Pancreas (tissue), 10 donors: ENCODE results near the gene C1QTNF8. TPM values are rescaled to one million over a fixed set of nuclear protein-coding genes. Genes with fewer than 3 reads are reported as not detected.
"Not testable (repeated sequence)": the region's sequence is repeated elsewhere in the genome, so short reads cannot be mapped to it uniquely, and the experiment has no call there.

Experiments used
- ATAC-seq, 4 donors: fragments of 200-7000 bp; cut with Tn5 transposase; one replicate each; pipeline versions ENCODE4 v1.8.0 to v1.9.1; 2020; ENCODE audit warnings: mild to moderate bottlenecking in 4 of 4, moderate library complexity in 4 of 4
- DNase-seq, 6 donors: peaks; one replicate each; pipeline ENCODE4 v3.0.0-alpha.2; 2020
- FAIRE-seq: peaks from 2 replicates; lab custom pipeline; 2012; peaks lifted over from hg19 to GRCh38; lab: Jason Lieb, UNC
- H3K27ac ChIP-seq, 4 donors: fragments of 200-600 bp; sonication (generic); 1 replicate in 3 of 4; 2 replicates in 1 of 4; pipeline versions ENCODE4 v1.5.0 to v1.8.0; 2020
- H3K27me3 ChIP-seq, 4 donors: fragments of 200-600 bp; one replicate each; pipeline ENCODE4 v1.8.0; 2021
- H3K36me3 ChIP-seq, 3 donors: fragments of 200-600 bp; sonication (generic) in 1 of 3; one replicate each; pipeline versions ENCODE4 v1.5.0 to v1.8.0; 2020 to 2021
- H3K4me1 ChIP-seq, 3 donors: fragments of 200-600 bp; one replicate each; pipeline ENCODE4 v1.8.0; 2021
- H3K4me3 ChIP-seq, 4 donors: fragments of 200-600 bp; sonication (generic) in 2 of 4; one replicate each; pipeline versions ENCODE4 v1.5.0 to v1.8.0; 2020 to 2021
- H3K9me3 ChIP-seq, 4 donors: fragments of 200-600 bp; one replicate each; pipeline ENCODE4 v1.8.0; 2021
- WGBS, 2 donors: extraction: QIAGEN DNeasy Blood & Tissue Kit; methylation state at CpG; one replicate each; pipeline ENCODE4 v1.1.7; 2013; 5-methylcytosine and 5-hydroxymethylcytosine counted together
- intact Hi-C, 3 donors: fragments of 100-400 bp; cut with DNase I; formaldehyde crosslinking; loops; one replicate each; pipeline versions ENCODE4 v1.11.1 to v1.14.2; 2022
- polyA plus RNA-seq, 2 donors: library from polyadenylated mRNA; stranded (reverse); fragments of 200-250 nt; gene quantifications; one replicate each; pipeline ENCODE4 v1.2.3, GENCODE V29; 2013
- total RNA-seq, 6 donors: library from RNA; stranded (reverse); fragmentation: NEBNext Ultra II Directional in 4 of 6; extraction: Animal tissue kit (Norgen Biotek cat#: 25700) in 4 of 6; gene quantifications; one replicate each; pipeline versions ENCODE4 v1.2.1 to v1.2.4, GENCODE V29; 2021 to 2023
- TF ChIP-seq, protein P1 (sequence below), 4 donors: fragments of 200-600 bp; sonication (generic) in 3 of 4; IDR thresholded peaks; one replicate each; pipeline versions ENCODE4 v1.5.0 to v1.8.0; 2021; ENCODE audit warnings: antibody characterized with exemption in 4 of 4
- donor health status: healthy with polysubstance abuse.
- donor health status: DM: no; HTN: no; CAD: no; lungs with moderate emphysema.
- donor health status: DM: no; HTN: no; CAD: no.
- donor health status: control.
- donor health status: control.
- donor health status: Bipolar disorder and iron deficiency.
- donor health status: DM: yes; HTN: yes; CAD: no.
- donor health status: DM: no; HTN: no; CAD: no.
- donor health status: DM: no; HTN: no; CAD: no.
- donor health status: DM: yes; HTN: yes; CAD: no.

C1QTNF8 gene
- total and polyA plus RNA-seq, 8 donors: 0.23 TPM; not detected in 7

DNA sequence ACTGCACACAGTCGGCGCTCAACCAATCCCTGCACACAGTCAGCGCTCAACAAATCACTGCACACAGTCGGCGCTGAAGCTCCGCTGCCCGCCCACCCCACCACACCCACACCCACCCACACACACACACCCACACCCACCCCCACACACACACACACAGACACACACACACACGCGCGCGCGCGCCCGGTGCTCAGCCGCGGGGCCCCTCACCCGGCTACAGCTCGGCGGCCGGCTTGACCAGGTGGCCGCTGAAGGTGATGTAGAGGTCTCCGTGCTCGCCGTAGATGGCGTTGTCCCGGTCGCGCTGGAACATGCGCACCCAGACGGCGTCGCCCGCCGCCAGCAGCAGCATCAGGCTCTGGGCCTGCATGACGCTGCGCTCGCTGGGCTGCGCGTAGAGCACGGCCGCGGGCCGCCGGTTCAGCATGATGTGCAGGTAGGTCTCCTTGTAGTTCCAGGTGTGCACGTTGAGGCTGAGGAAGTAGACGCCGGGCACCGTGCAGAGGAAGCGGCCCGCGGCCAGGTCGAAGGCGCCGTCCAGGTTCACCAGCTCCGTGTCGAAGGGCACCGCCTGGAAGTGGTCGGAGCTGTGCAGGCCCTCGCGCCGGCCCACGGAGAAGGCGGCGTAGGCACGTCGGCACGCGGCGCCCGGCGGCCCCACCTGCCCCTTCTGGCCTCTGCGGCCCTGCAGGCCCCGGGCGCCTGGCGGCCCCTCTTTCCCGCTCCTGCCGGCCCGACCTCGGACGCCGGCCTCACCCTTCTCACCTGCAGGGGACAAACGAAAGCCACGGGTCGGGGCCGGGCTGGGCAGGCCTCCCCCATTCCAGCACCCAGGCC lies 2.5 kb downstream of the C1QTNF8 start:
- DNase-seq (no peak), FAIRE-seq (no peak)

DNA sequence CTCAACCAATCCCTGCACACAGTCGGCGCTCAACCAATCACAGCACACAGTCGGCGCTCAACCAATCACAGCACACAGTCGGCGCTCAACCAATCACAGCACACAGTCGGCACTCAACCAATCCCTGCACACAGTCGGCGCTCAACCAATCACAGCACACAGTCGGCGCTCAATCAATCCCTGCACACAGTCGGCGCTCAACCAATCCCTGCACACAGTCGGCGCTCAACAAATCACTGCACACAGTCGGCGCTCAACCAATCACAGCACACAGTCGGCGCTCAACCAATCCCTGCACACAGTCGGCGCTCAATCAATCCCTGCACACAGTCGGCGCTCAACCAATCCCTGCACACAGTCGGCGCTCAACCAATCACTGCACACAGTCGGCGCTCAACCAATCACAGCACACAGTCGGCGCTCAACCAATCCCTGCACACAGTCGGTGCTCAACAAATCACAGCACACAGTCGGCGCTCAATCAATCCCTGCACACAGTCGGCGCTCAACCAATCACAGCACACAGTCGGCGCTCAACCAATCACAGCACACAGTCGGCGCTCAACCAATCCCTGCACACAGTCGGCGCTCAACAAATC lies 3.3 kb downstream of the C1QTNF8 start:
- FAIRE-seq, ATAC-seq, H3K4me3 ChIP-seq, H3K36me3 ChIP-seq, H3K4me1 ChIP-seq, intact Hi-C loops, DNase-seq, H3K27ac ChIP-seq, H3K9me3 ChIP-seq: not testable (repeated sequence)
- peaks cover 0 to 22% (median under 1%) of the 10 kb centered on the region in 4 donors for H3K27me3 ChIP-seq
- WGBS, 2 donors: 92 to 97% methylated on average over 27 to 30 of the region's 40 CpGs

More for the DNA sequence above, 2.5 kb downstream of the C1QTNF8 start:
- no peaks in the 10 kb centered on the region for H3K9me3 ChIP-seq
- H3K4me3 ChIP-seq: no peak overlapping the region
- H3K27me3 ChIP-seq: peaks cover 0 to 17% (median 0%) of the 10 kb centered on the region in 4 donors
- no peak overlapping the region for H3K27ac ChIP-seq
- 36 to 39% methylated on average over 85 of the region's 85 CpGs for WGBS, 2 donors
- no peaks in the 10 kb centered on the region for H3K36me3 ChIP-seq
- intact Hi-C loops: no loop called here
- TF ChIP-seq, protein P1, sequence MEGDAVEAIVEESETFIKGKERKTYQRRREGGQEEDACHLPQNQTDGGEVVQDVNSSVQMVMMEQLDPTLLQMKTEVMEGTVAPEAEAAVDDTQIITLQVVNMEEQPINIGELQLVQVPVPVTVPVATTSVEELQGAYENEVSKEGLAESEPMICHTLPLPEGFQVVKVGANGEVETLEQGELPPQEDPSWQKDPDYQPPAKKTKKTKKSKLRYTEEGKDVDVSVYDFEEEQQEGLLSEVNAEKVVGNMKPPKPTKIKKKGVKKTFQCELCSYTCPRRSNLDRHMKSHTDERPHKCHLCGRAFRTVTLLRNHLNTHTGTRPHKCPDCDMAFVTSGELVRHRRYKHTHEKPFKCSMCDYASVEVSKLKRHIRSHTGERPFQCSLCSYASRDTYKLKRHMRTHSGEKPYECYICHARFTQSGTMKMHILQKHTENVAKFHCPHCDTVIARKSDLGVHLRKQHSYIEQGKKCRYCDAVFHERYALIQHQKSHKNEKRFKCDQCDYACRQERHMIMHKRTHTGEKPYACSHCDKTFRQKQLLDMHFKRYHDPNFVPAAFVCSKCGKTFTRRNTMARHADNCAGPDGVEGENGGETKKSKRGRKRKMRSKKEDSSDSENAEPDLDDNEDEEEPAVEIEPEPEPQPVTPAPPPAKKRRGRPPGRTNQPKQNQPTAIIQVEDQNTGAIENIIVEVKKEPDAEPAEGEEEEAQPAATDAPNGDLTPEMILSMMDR (IDR thresholded peaks at IDR 0.05): no peak
- peaks cover 0 to 4% (median 3%) of the 10 kb centered on the region in 3 donors for H3K4me1 ChIP-seq
- ATAC-seq: no peak

DNA sequence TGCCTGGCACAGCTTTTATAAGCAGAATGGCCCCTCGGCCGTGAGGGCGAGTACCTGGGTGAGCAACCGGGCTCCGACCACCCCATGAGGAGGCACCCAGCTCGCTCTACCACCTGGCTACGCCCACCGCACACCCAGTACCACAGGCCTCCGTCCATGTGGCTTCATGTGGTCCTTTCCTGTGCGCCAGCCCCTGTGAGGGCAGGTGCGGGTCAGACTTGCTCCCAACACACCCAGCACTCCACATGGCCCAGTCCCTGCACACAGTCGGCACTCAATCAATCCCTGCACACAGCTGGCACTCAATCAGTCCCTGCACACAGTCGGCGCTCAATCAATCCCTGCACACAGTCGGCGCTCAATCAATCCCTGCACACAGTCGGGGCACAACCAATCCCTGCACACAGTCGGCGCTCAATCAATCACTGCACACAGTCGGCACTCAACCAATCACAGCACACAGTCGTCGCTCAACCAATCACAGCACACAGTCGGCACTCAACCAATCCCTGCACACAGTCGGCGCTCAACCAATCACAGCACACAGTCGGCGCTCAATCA lies 4.0 kb downstream of the C1QTNF8 start:
- Histone ChIP-seq H3K4me3 (no peak overlapping the region), H3K27ac (no peak overlapping the region), H3K9me3 (no peaks in the 10 kb centered on the region), H3K36me3 (no peaks in the 10 kb centered on the region), H3K27me3 (peaks cover 0 to 29% (median 4%) of the 10 kb centered on the region in 4 donors), H3K4me1 (peaks cover 0 to 4% (median 3%) of the 10 kb centered on the region in 3 donors)
- no peak for ATAC-seq
- no peak for DNase-seq
- TF ChIP-seq, protein P1 (IDR thresholded peaks at IDR 0.05): no peak
- no peak for FAIRE-seq
- intact Hi-C loops: no loop called here
- 89 to 94% methylated on average over 27 of the region's 27 CpGs for WGBS, 2 donors

DNA sequence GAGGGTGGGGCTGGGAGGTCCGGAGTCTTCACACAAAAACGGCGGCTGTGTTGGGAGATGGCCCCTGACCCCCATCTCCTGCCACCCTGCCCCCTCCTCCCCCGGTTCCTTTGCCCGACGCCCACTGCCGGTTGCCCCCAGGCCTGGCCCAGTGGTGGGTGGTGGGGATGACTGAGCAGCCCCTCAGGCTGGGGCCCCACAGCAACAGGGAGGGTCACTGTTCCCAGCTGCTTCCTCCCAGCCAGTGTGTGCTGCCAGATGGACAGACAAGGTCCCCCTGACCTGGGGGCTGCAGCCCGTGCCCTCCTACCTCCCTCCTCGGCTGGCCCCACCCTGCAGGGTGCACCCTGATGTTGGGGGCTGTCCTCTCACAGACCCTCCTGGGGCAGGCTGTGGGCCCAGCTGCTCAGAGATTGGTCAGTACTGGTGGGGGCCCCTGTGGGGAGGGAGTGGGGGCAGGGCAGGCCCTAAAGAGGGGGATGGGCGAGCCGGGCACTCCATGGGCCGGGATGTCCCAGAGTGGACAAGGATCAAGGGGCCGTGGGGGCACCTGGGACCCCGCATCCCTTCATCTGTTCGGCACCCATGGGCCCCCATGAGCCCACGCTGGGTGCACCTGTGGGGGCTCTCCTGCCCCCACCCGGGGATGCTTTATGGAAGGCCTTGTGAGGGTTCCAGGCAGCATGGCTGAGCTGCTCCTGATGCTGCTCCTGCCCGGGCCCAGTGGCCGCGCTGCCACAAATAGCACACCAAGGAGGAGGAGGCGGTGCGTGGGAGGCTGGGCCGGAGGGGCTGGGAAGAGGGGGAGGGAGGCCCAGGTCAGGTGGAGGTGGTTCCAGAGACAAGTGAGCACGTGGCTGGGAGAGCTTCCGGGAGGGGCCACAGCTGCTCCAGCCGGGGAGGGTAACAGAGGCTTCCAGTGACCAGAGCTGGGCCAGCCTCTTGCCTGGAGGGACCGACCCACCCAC lies 5.1 kb downstream of the C1QTNF8 start:
- Histone ChIP-seq H3K4me3 (no peak overlapping the region), H3K36me3 (no peaks in the 10 kb centered on the region), H3K27ac (no peak overlapping the region), H3K9me3 (no peaks in the 10 kb centered on the region), H3K27me3 (peaks cover 0 to 38% (median 6%) of the 10 kb centered on the region in 4 donors), H3K4me1 (peaks cover 0 to 4% (median 3%) of the 10 kb centered on the region in 3 donors)
- ATAC-seq (peak in 2 of 4 donors; percentile 36 to 40), FAIRE-seq (no peak), DNase-seq (no peak)
- WGBS, 2 donors: 27 to 29% methylated on average over 26 to 27 of the region's 27 CpGs
- intact Hi-C loops: no loop called here
- TF ChIP-seq, protein P1 (IDR thresholded peaks at IDR 0.05): no peak
